NB4 (cell line): ENCODE data around the gene GABRB2.

ENCODE experiments used
- CTCF ChIP-seq: IDR thresholded peaks from one replicate; pipeline ENCODE4 v1.5.1; 2012; ENCODE audit warnings: low read depth, low read length
- POLR2A ChIP-seq: IDR thresholded peaks from 2 replicates; pipeline ENCODE4 v1.6.1; 2011; ENCODE audit warnings: mild to moderate bottlenecking; ENCODE audit not compliant: insufficient read length; ENCODE audit errors: extremely low read depth

DNA sequence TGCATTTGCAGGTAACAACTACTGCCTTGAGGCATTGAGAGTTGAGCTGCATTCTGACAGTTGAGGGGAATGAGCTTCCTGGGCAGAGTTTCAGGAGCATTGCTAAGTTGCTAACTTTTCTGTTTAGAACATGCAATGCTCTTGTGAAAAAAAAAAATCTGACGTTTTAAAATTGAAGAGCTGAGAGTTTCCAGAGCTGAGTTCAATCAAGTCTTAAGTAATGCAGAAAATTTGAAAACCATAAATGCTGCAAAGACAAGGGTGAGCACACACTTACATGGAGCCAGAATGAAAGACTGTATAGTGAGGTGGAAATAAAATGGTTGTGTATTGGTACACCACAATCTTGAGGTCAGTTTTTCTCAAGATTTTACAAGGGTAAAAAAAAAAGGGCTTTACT is 166.0 kb downstream of the GABRB2 start:
- TF ChIP-seq CTCF (no peak), POLR2A (no peak)
